Activated T-helper 2 cell treated with anti-CD3 and anti-CD28 coated beads, Interferon-gamma antibody, Interleukin-2, Interleukin-4, amounts not matched to agents 10 μg/mL and 5 μg/mL and 100 μg/mL, durations not matched to agents 14 hours and 24 hours and 36 hours (primary cell): ENCODE data around the gene CCDC7. TPM values are rescaled to one million over a fixed set of nuclear protein-coding genes. Genes with fewer than 3 reads are reported as not detected.
"Not testable (repeated sequence)": the region's sequence is repeated elsewhere in the genome, so short reads cannot be mapped to it uniquely, and the experiment has no call there.

Experiments
- DNase-seq: peaks from one replicate; pipeline ENCODE4 v3.0.0; 2021; ENCODE audit warnings: low spot score
- H3K27ac Mint-ChIP-seq: one replicate; pipeline ENCODE4 v1.8.0; 2021; ENCODE audit warnings: mixed read lengths
- H3K27me3 Mint-ChIP-seq: one replicate; pipeline ENCODE4 v1.8.0; 2021; ENCODE audit warnings: low read depth, mixed read lengths
- H3K36me3 Mint-ChIP-seq: one replicate; pipeline ENCODE4 v1.8.0; 2021; ENCODE audit warnings: low read depth, mixed read lengths
- H3K4me1 Mint-ChIP-seq: one replicate; pipeline ENCODE4 v1.8.0; 2021; ENCODE audit warnings: low read depth, mixed read lengths
- H3K4me3 Mint-ChIP-seq: one replicate; pipeline ENCODE4 v1.8.0; 2021; ENCODE audit warnings: low read depth, mild to moderate bottlenecking, moderate library complexity, mixed read lengths
- H3K9me3 Mint-ChIP-seq: one replicate; pipeline ENCODE4 v1.8.0; 2021; ENCODE audit warnings: mixed read lengths
- intact Hi-C: fragments of 100-400 bp; cut with micrococcal nuclease; formaldehyde crosslinking; loops from one replicate; pipeline ENCODE4 v1.15.1; 2023
- total RNA-seq: library from RNA; stranded (reverse); gene quantifications from 2 replicates; pipeline ENCODE4 v1.2.3, GENCODE V29; 2022

CCDC7 gene
- total RNA-seq, 1 donor from 2014 or later = 14.0 TPM

GRCh38 chr10:32787690-32788284, 341.8 kb downstream of the CCDC7 start:
- H3K27me3 Mint-ChIP-seq = peaks cover 4% of the 10 kb centered on the region
- H3K27ac Mint-ChIP-seq = no peak overlapping the region
- intact Hi-C loops = no loop called here
- H3K36me3 Mint-ChIP-seq = no peaks in the 10 kb centered on the region
- H3K9me3 Mint-ChIP-seq = peaks cover 12% of the 10 kb centered on the region
- DNase-seq = no peak
- no peak overlapping the region for H3K4me3 Mint-ChIP-seq
- no peaks in the 10 kb centered on the region for H3K4me1 Mint-ChIP-seq

- H3K36me3 Mint-ChIP-seq = no peaks in the 10 kb centered on the region
- peaks cover 4% of the 10 kb centered on the region for H3K27me3 Mint-ChIP-seq
- no peaks in the 10 kb centered on the region for H3K4me1 Mint-ChIP-seq
- H3K4me3 Mint-ChIP-seq = no peak overlapping the region
- intact Hi-C loops = no loop called here
- DNase-seq = no peak
- H3K9me3 Mint-ChIP-seq = peaks cover 12% of the 10 kb centered on the region
- H3K27ac Mint-ChIP-seq = no peak overlapping the region
These were observed 342.4 kb downstream of the CCDC7 start for GRCh38 chr10:32788359-32788758.

DNA sequence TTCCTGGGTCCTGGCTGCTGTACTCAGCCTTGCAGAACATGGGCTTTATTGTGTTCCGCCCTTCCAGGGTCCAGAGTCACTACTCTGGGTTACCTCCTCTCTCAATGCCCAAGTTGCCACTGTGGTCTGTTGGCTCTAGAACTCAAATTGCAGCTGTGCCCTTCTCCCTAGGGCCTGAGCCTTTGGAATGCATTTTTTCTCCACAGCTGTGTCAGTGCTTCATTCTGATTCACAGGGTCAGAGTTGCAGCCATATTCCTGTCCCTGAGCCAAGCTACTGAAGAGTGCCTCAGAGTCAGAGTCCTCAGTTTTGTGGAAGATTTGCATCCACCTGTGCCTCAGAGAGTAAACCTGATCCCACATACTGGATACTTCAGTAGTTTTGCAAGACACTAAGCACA, 344.5 kb downstream of the CCDC7 start:
- Mint-ChIP-seq H3K36me3 (no peaks in the 10 kb centered on the region), H3K27ac (no peak overlapping the region), H3K9me3 (peaks cover 12% of the 10 kb centered on the region), H3K4me3 (no peak overlapping the region), H3K27me3 (peaks cover 7% of the 10 kb centered on the region), H3K4me1 (no peaks in the 10 kb centered on the region)
- DNase-seq = no peak
- intact Hi-C loops = no loop called here

DNA sequence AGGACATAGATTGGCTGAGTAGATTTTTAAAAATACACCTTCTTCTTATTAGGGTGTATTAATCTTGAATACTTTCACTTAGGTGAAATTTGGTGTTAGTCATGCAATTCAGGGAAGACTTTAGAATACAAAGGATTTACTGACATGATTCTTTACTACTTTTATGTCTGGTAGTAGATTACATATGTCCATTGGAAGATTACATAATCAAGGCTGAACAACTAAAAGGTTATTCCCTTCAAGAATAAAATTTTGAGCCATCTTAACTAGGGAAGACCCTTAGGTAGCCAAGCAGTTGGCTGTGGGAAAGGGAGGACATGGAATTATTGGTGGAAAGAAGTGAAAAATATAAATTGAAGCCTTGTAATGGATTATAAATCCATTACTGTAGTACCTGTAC, 347.1 kb downstream of the CCDC7 start:
- DNase-seq = no peak
- no peaks in the 10 kb centered on the region for H3K4me1 Mint-ChIP-seq
- H3K27me3 Mint-ChIP-seq = peaks cover 7% of the 10 kb centered on the region
- peaks cover 4% of the 10 kb centered on the region for H3K9me3 Mint-ChIP-seq
- intact Hi-C loops = no loop called here
- H3K27ac Mint-ChIP-seq = no peak overlapping the region
- H3K4me3 Mint-ChIP-seq = no peak overlapping the region
- H3K36me3 Mint-ChIP-seq = no peaks in the 10 kb centered on the region

DNA sequence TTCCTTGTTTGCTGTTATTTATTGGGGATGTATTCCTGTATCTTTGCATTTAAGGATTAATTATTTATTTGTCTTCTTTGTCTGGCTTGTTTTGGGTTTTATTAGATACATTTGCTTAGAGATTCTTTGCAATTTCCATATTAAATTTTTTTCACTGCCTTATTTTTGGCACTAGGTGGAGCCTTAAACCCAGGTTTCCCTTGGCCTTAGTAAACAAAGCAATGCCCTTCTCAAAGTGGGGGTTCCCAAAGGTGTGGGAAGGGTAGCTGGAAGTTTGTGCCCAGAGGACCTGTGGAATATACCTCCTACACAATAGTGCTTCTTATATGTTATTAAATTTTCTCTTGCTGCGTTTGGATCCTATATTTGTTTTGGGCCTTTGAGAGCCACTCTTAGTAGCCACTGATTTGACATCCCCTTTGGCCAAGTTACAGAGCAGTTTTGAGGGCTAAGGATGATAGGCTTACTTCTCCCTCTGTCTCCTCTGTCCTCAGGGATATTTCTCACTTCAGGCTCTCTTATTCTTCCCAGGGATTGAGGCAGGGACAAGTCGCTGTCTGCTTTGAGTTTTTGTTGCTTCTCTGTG, 349.8 kb downstream of the CCDC7 start:
- no peak for DNase-seq
- no peak overlapping the region for H3K27ac Mint-ChIP-seq
- H3K4me3 Mint-ChIP-seq = no peak overlapping the region
- peaks cover 7% of the 10 kb centered on the region for H3K27me3 Mint-ChIP-seq
- no peaks in the 10 kb centered on the region for H3K36me3 Mint-ChIP-seq
- H3K4me1 Mint-ChIP-seq = no peaks in the 10 kb centered on the region
- no peaks in the 10 kb centered on the region for H3K9me3 Mint-ChIP-seq
- intact Hi-C loops = loop anchor here (1.0 to 2.0 kb wide), 2 partner anchors 213 to 359 kb away; no protein-coding TSS in a partner anchor

DNA sequence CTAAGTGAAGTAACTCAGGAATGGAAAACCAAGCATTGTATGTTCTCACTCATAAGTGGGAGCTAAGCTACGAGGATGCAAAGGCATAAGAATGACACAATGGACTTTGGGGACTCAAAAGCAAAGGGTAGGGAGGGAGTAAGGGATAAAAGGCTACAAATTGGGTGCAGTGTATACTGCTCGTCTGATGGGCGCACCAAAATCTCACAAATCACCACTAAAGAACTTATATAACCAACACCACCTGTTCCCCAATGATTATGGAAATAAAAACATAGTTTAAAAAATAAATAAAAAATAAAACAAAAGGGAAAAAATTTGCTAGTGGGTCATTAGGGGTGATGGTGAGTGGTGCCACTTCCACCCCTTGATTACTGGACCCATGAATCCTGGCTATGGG, 351.5 kb downstream of the CCDC7 start:
- H3K36me3 Mint-ChIP-seq, DNase-seq, H3K27me3 Mint-ChIP-seq, H3K4me1 Mint-ChIP-seq, intact Hi-C loops, H3K9me3 Mint-ChIP-seq, H3K27ac Mint-ChIP-seq, H3K4me3 Mint-ChIP-seq: not testable (repeated sequence)

DNA sequence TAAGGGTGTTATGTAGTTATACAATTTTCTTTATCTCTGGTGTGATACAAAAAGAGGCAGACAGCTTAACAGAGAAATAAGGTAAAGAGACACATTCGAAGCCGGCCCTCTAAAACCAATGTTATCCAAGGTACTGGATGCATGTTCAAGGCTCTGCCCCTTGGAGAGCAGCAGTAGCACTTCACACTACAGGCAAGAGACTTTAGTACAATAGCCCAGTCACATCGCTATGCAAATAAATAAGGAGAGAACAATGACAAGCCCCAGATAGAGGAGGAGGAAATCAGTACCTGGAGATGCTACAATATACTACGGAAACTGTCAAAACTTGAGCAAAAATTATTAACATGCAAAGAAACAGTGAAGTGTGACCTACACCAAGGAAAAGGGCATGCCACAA, 401.0 kb downstream of the CCDC7 start:
- intact Hi-C loops = no loop called here
- no peaks in the 10 kb centered on the region for H3K9me3 Mint-ChIP-seq
- no peak for DNase-seq
- no peaks in the 10 kb centered on the region for H3K27me3 Mint-ChIP-seq
- H3K4me1 Mint-ChIP-seq = no peaks in the 10 kb centered on the region
- no peaks in the 10 kb centered on the region for H3K36me3 Mint-ChIP-seq
- no peak overlapping the region for H3K27ac Mint-ChIP-seq
- no peak overlapping the region for H3K4me3 Mint-ChIP-seq

DNA sequence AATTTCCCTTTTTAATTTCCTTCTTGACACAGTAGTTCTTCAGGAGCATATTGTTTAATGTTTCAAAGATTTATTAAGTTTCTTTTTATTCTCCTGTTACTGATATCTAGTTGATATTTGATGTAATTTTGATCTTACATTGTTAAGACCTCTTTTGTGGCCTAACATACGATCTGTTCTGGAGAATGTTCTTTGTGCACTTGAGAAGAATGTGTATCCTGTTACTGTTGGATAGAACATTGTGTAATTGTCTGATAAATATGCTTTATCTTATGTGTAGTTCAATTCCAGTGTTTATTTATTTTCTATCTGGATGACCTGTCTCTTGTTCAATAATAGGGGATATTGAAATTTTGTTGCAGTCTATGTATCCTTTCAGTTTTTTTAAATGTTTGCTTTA, 405.4 kb downstream of the CCDC7 start:
- Mint-ChIP-seq H3K36me3 (no peaks in the 10 kb centered on the region), H3K27me3 (no peaks in the 10 kb centered on the region), H3K4me3 (no peak overlapping the region), H3K4me1 (no peaks in the 10 kb centered on the region), H3K27ac (no peak overlapping the region), H3K9me3 (no peaks in the 10 kb centered on the region)
- intact Hi-C loops = no loop called here
- no peak for DNase-seq

DNA sequence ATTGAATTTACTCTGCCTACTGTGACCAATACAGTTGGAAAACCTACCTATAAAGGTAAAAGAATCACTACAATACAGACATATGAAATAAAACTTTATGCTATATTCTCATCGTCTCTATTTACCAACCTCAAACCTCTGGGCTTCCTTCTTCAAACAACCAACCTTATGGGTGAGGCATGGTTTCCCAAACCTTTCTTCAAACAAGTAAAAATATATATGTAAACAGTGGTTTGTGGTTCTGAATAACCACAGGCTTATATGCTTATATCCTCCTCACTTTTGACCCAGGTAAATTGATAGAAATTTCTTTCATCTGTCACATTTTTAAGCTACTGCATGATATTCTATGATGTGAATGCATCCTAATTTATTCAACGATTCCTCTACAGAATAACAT, 408.5 kb downstream of the CCDC7 start:
- H3K27me3 Mint-ChIP-seq = no peaks in the 10 kb centered on the region
- no peak overlapping the region for H3K4me3 Mint-ChIP-seq

GRCh38 chr10:32865170-32865569, 419.2 kb downstream of the CCDC7 start:
- H3K4me1 Mint-ChIP-seq = no peaks in the 10 kb centered on the region
- peaks cover 10% of the 10 kb centered on the region for H3K27me3 Mint-ChIP-seq
- intact Hi-C loops = no loop called here
- H3K9me3 Mint-ChIP-seq = no peaks in the 10 kb centered on the region
- no peak for DNase-seq
- H3K36me3 Mint-ChIP-seq = no peaks in the 10 kb centered on the region
- no peak overlapping the region for H3K27ac Mint-ChIP-seq
- H3K4me3 Mint-ChIP-seq = no peak overlapping the region

More for the DNA sequence above, 408.5 kb downstream of the CCDC7 start:
- no peaks in the 10 kb centered on the region for H3K4me1 Mint-ChIP-seq
- no peaks in the 10 kb centered on the region for H3K36me3 Mint-ChIP-seq
- intact Hi-C loops = no loop called here
- H3K9me3 Mint-ChIP-seq = no peaks in the 10 kb centered on the region
- no peak for DNase-seq
- H3K27ac Mint-ChIP-seq = no peak overlapping the region

GRCh38 chr10:32877915-32878314, 432.0 kb downstream of the CCDC7 start:
- H3K27ac Mint-ChIP-seq = no peak overlapping the region
- peaks cover 17% of the 10 kb centered on the region for H3K4me1 Mint-ChIP-seq
- H3K9me3 Mint-ChIP-seq = no peaks in the 10 kb centered on the region
- intact Hi-C loops = no loop called here
- H3K27me3 Mint-ChIP-seq = no peaks in the 10 kb centered on the region
- no peak for DNase-seq
- no peaks in the 10 kb centered on the region for H3K36me3 Mint-ChIP-seq
- H3K4me3 Mint-ChIP-seq = no peak overlapping the region

DNA sequence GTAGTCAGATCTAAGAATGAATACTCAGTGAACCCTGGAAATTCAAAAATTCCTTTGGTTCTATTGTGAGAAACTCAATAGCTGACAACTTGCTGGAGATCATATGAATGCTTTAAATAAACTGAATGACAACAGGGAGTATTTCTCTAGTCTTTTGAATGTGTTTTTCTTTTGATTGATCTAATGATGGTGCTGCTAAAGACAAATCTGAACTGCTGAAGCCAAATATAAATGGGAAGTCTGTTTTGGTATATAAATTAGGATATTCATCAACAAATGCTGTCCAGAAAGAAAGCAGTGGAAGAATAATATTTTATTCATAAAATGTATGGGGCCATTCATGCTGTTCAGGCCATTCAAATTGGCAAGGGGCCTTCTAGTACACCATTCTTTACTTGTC, 432.7 kb downstream of the CCDC7 start:
- peaks cover 17% of the 10 kb centered on the region for H3K4me1 Mint-ChIP-seq
- H3K27ac Mint-ChIP-seq = no peak overlapping the region
- no peaks in the 10 kb centered on the region for H3K36me3 Mint-ChIP-seq
- DNase-seq = no peak
- H3K4me3 Mint-ChIP-seq = no peak overlapping the region
- H3K27me3 Mint-ChIP-seq = no peaks in the 10 kb centered on the region
- intact Hi-C loops = no loop called here
- H3K9me3 Mint-ChIP-seq = no peaks in the 10 kb centered on the region

DNA sequence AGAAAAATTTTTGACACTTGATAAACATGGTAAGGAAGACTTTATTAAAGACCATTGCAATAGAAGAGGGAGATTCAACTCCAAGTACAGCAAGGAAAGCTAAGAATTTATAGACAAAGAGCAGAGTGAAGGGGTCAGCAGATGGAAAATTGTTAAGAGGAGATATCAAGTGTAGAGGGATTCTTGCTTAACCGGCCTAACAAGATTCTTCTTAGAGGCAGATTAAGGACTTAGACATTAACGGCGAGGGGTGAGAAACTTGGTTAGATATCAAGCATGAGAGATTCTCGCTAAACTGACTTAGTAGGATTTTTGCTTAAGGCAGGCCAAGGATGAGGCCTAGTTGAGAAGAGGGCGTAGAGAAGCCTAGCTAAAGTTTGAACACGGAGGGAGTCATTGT, 436.1 kb downstream of the CCDC7 start:
- Mint-ChIP-seq H3K4me3 (no peak overlapping the region), H3K9me3 (no peaks in the 10 kb centered on the region), H3K27me3 (no peaks in the 10 kb centered on the region), H3K27ac (no peak overlapping the region), H3K4me1 (peaks cover 17% of the 10 kb centered on the region), H3K36me3 (no peaks in the 10 kb centered on the region)
- intact Hi-C loops = no loop called here
- DNase-seq = no peak

DNA sequence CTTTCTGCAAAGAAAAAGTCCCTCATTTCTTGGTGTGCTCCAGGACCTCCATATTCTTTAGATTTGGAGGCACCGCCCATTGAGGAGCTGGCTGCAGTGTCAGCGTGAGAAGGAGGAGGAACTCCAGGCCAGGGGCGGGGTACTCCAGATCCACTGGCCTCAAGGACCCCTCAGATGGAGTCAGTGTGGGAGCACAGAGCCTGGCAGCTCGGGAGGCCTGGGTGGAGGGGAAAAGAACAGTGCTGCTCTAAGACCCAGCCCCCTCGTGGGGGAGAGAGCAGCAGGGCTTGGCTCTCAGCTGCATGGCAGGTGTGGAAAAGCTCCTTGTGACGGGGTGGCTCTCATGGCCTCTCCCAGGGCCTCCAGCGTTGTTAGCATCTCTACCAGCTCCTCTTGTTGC, 441.5 kb downstream of the CCDC7 start:
- intact Hi-C loops = no loop called here
- Mint-ChIP-seq H3K36me3 (no peaks in the 10 kb centered on the region), H3K4me3 (no peak overlapping the region), H3K27me3 (no peaks in the 10 kb centered on the region), H3K9me3 (no peaks in the 10 kb centered on the region), H3K4me1 (peaks cover 4% of the 10 kb centered on the region), H3K27ac (no peak overlapping the region)
- no peak for DNase-seq
